SW 1271 (cell line): ENCODE data around the gene GBP2.
"Not testable (repeated sequence)": the region's sequence is repeated elsewhere in the genome, so short reads cannot be mapped to it uniquely, and the experiment has no call there.

ENCODE experiments used
- DNase-seq, 2 experiments: peaks; one replicate each; lab custom pipeline; 2025; lab: John Stamatoyannopoulos, UW

The GBP2 gene

GRCh38 chr1:89125913-89126580, at the start of gene GBP2:
Gene GBP2 (minus strand): TSS chr1:89126114. CDS start chr1:89121966, 4,148 bp downstream.
- peak in 1 of 2 experiments; percentile 30 for DNase-seq

- no peak for DNase-seq
Measured at GRCh38 chr1:89174491-89174890, 48.6 kb upstream of the GBP2 start.

- DNase-seq: no peak
Measured at GRCh38 chr1:89172468-89173143, 46.7 kb upstream of the GBP2 start.

- no peak for DNase-seq
Measured at GRCh38 chr1:89171067-89171438, 45.1 kb upstream of the GBP2 start.

GRCh38 chr1:89170170-89171066, 44.5 kb upstream of the GBP2 start:
- DNase-seq: no peak

- no peak for DNase-seq
Measured at GRCh38 chr1:89169166-89169565, 43.3 kb upstream of the GBP2 start.

GRCh38 chr1:89167590-89168230, 41.8 kb upstream of the GBP2 start:
- DNase-seq: no peak

GRCh38 chr1:89166705-89167104, 40.8 kb upstream of the GBP2 start:
- no peak for DNase-seq

- no peak for DNase-seq
Measured at GRCh38 chr1:89165811-89166210, 39.9 kb upstream of the GBP2 start.

GRCh38 chr1:89151047-89151446, 25.1 kb upstream of the GBP2 start:
- no peak for DNase-seq

- DNase-seq: no peak
Measured at GRCh38 chr1:89149976-89150375, 24.1 kb upstream of the GBP2 start.

- no peak for DNase-seq
Measured at GRCh38 chr1:89149229-89149628, 23.3 kb upstream of the GBP2 start.

- no peak for DNase-seq
Measured at GRCh38 chr1:89147678-89148658, 22.1 kb upstream of the GBP2 start.

- no peak for DNase-seq
Measured at GRCh38 chr1:89146721-89147120, 20.8 kb upstream of the GBP2 start.

- DNase-seq: no peak
Measured at GRCh38 chr1:89143484-89143883, 17.6 kb upstream of the GBP2 start.

GRCh38 chr1:89142160-89142559, 16.2 kb upstream of the GBP2 start:
- no peak for DNase-seq

- no peak for DNase-seq
Measured at GRCh38 chr1:89133747-89134146, 7.8 kb upstream of the GBP2 start.

GRCh38 chr1:89130716-89131115, 4.8 kb upstream of the GBP2 start:
- DNase-seq: no peak

- DNase-seq: no peak
Measured at GRCh38 chr1:89129911-89130310, 4.0 kb upstream of the GBP2 start.

- DNase-seq: not testable (repeated sequence)
Measured at GRCh38 chr1:89128003-89128458, 2.1 kb upstream of the GBP2 start.
